ENCODE results near the gene FGF19.
"Not testable (repeated sequence)": the region's sequence is repeated elsewhere in the genome, so short reads cannot be mapped to it uniquely, and the experiment has no call there.

Gene FGF19

GRCh38 chr11:69716891-69717747 lies 13.3 kb upstream of the FGF19 start:
- no peak for DNase-seq

GRCh38 chr11:69716099-69716498 lies 12.3 kb upstream of the FGF19 start:
- no peak for DNase-seq

- DNase-seq: no peak
Measured at GRCh38 chr11:69715446-69715845, 11.6 kb upstream of the FGF19 start.

GRCh38 chr11:69711822-69712801 lies 8.3 kb upstream of the FGF19 start:
- DNase-seq: no peak

- no peak for DNase-seq
Measured at GRCh38 chr11:69708736-69709401, 5.0 kb upstream of the FGF19 start.

- DNase-seq: no peak
Measured at GRCh38 chr11:69707176-69707575, 3.4 kb upstream of the FGF19 start.

- no peak for DNase-seq
Measured at GRCh38 chr11:69705901-69706787, 2.3 kb upstream of the FGF19 start.

GRCh38 chr11:69705351-69705811 lies 1.6 kb upstream of the FGF19 start:
- no peak for DNase-seq

GRCh38 chr11:69704508-69705253 lies 859 bp upstream of the FGF19 start:
- DNase-seq: no peak

- no peak for DNase-seq
Measured at GRCh38 chr11:69703453-69703767, 412 bp downstream of the FGF19 start.

- DNase-seq: no peak
Measured at GRCh38 chr11:69702769-69703452, 911 bp downstream of the FGF19 start.

- no peak for DNase-seq
Measured at GRCh38 chr11:69702239-69702691, 1.6 kb downstream of the FGF19 start.

- peak; percentile 78 for DNase-seq
Measured at GRCh38 chr11:69700278-69701140, 3.3 kb downstream of the FGF19 start.

GRCh38 chr11:69699213-69699612 lies 4.6 kb downstream of the FGF19 start:
- DNase-seq: peak; percentile 92

GRCh38 chr11:69698362-69698761 lies 5.5 kb downstream of the FGF19 start:
- no peak for DNase-seq

- DNase-seq: no peak
Measured at GRCh38 chr11:69697861-69698260, 6.0 kb downstream of the FGF19 start.

- no peak for DNase-seq
Measured at GRCh38 chr11:69697469-69697843, 6.4 kb downstream of the FGF19 start.

GRCh38 chr11:69696749-69697468 lies 6.9 kb downstream of the FGF19 start:
- peak; percentile 98 for DNase-seq

- not testable (repeated sequence) for DNase-seq
Measured at GRCh38 chr11:69695995-69696394, 7.8 kb downstream of the FGF19 start.
